ENCODE measurements around the gene FMO1. TPM values are rescaled to one million over a fixed set of nuclear protein-coding genes. Genes with fewer than 3 reads are reported as not detected.

FMO1 gene
- total RNA-seq, 4 donors from 2014 or later = 0.36 TPM; not detected in 3

DNA sequence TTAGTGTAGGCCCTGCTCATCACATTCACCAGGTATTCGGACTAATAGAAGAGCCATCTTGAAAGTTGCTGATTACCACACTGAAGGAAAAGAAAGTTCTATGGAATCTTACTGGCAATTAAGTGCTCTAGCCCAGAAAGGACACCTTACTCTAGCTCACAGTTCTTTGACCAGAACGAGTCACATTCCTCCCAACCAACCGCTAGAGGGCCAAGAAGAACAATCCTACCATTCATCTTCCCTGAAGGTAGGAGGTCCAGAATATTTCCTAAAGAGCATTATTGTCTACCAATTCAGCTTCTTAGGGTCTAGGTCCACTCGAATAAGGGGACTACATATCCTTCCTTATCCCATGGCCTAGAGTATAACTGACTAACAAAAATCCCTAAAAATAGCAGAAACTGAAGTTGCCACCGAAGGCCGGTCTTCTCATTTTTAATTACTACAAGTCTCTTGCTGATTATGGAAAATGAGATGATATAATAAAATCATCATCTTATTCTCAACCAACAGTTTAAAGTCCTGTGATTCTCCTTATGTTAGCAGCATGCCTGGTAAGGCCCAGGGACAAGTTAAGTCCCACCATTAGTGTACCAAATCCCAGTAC is 2.7 kb upstream of the FMO1 start:
- in situ Hi-C loops (cut with MboI; ENCODE audit: low sequenced_read_pairs in 4 of 4) (loop anchor here in 2 of 4 donors (10.0 to 25.0 kb wide), 3 partner anchors 69 to 283 kb away; partner anchors contain the start of genes FMO3 (in 1 of the 2) and FMO4 (in 1 of the 2)), intact Hi-C loops (cut with DNase I; ENCODE audit: low total_unique reads) (loop anchor here (2.0 kb wide), 1 partner anchor 69 kb away; the partner anchor contains the start of gene FMO4)
- DNase-seq = no peak
- no peaks in the 10 kb centered on the region for H3K9me3 ChIP-seq
- no peaks in the 10 kb centered on the region for H3K36me3 ChIP-seq
- ATAC-seq = peak in 1 of 2 donors; percentile 42
- no peak overlapping the region for H3K4me3 ChIP-seq
- H3K27me3 ChIP-seq = no peaks in the 10 kb centered on the region
- H3K4me1 ChIP-seq = no peaks in the 10 kb centered on the region
- H3K27ac ChIP-seq = no peak overlapping the region
- TF ChIP-seq, protein P1, sequence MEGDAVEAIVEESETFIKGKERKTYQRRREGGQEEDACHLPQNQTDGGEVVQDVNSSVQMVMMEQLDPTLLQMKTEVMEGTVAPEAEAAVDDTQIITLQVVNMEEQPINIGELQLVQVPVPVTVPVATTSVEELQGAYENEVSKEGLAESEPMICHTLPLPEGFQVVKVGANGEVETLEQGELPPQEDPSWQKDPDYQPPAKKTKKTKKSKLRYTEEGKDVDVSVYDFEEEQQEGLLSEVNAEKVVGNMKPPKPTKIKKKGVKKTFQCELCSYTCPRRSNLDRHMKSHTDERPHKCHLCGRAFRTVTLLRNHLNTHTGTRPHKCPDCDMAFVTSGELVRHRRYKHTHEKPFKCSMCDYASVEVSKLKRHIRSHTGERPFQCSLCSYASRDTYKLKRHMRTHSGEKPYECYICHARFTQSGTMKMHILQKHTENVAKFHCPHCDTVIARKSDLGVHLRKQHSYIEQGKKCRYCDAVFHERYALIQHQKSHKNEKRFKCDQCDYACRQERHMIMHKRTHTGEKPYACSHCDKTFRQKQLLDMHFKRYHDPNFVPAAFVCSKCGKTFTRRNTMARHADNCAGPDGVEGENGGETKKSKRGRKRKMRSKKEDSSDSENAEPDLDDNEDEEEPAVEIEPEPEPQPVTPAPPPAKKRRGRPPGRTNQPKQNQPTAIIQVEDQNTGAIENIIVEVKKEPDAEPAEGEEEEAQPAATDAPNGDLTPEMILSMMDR (IDR thresholded peaks at IDR 0.05 in 4 of 5, conservative IDR thresholded peaks at IDR 0.05 in 1 of 5) = peak in 4 of 5 experiments; percentile 14 to 49 (median 39)
- no peak for TF ChIP-seq POLR2A (IDR thresholded peaks at IDR 0.05)

DNA sequence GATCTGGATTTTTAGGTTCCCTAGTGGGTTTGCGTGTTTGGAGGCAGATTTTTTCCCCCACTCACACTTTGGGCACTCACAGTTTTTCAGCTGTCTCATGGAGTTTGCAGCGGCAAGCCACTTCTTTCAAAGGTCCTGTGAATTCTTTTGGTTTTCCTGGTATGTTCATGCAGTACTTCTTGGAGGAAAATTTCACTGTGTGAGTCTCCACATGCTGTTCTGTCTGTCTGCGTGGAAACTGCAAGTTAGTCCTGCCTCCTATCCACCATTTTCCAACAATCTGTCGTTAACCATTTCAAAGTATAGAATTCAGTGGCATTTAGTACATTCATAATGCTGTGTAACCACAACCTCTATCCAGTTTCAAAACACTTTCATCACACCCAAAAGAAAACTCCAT is 793 bp upstream of the FMO1 start:
- no peaks in the 10 kb centered on the region for H3K27me3 ChIP-seq
- no peak overlapping the region for H3K4me3 ChIP-seq
- intact Hi-C loops (cut with DNase I; ENCODE audit: low total_unique reads) = no loop called here
- no peak overlapping the region for H3K27ac ChIP-seq
- ATAC-seq (no peak), DNase-seq (no peak)
- H3K9me3 ChIP-seq = no peaks in the 10 kb centered on the region
- no peaks in the 10 kb centered on the region for H3K36me3 ChIP-seq
- TF ChIP-seq POLR2A (IDR thresholded peaks at IDR 0.05) = no peak
- TF ChIP-seq, protein P1 (IDR thresholded peaks at IDR 0.05 in 4 of 5, conservative IDR thresholded peaks at IDR 0.05 in 1 of 5) = no peak
- no peaks in the 10 kb centered on the region for H3K4me1 ChIP-seq
- in situ Hi-C loops (cut with MboI; ENCODE audit: low sequenced_read_pairs in 4 of 4) = loop anchor here in 2 of 4 donors (10.0 to 25.0 kb wide), 3 partner anchors 67 to 285 kb away; partner anchors contain the start of genes FMO3 (in 1 of the 2) and FMO4 (in 1 of the 2)

DNA sequence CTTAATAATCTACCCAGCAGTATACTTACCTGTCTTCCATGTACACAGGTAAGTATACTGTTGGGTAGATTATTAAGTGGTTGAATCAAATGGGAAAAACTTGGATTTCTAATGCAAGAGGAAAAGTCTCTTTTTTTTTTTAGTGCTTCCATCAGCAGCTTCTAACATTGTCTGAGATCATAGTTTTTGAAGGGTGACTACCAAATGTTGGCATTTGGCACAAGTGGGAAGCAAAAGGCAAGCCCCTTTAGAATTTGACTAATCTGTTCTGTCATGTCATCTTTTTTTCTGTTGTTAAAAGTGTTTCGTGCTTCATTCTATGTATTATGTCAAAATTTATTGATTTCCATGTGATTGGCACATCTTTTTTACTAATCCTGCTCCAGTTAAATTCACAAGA is 547 bp downstream of the FMO1 start:
- ATAC-seq = no peak
- Histone ChIP-seq H3K27ac (no peak overlapping the region), H3K27me3 (no peaks in the 10 kb centered on the region), H3K9me3 (no peaks in the 10 kb centered on the region), H3K36me3 (no peaks in the 10 kb centered on the region), H3K4me1 (no peaks in the 10 kb centered on the region), H3K4me3 (no peak overlapping the region)
- in situ Hi-C loops (cut with MboI; ENCODE audit: low sequenced_read_pairs in 4 of 4) (loop anchor here in 2 of 4 donors (10.0 to 25.0 kb wide), 3 partner anchors 66 to 287 kb away; partner anchors contain the start of genes FMO3 (in 1 of the 2) and FMO4 (in 1 of the 2)), intact Hi-C loops (cut with DNase I; ENCODE audit: low total_unique reads) (no loop called here)
- no peak for TF ChIP-seq POLR2A (IDR thresholded peaks at IDR 0.05)
- TF ChIP-seq, protein P1 (IDR thresholded peaks at IDR 0.05 in 4 of 5, conservative IDR thresholded peaks at IDR 0.05 in 1 of 5) = no peak
- DNase-seq = no peak

DNA sequence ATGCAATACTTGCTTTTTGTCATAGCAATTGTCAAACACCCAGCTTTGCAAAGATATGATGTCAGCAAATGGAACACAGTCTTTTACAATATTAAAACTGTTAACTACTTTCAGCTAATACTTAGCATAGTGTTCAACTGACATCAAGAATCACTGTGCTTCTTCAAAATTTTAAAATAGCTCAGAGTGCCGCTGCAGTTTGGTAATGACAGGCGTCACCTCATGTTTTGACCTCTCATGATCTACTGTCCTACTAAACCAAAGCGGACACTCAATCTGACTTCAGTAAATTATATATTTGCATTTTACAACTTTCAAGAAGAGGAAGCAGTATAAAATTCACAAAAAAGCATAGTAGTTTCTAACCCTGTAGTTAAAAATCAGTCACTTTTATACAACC is 2.0 kb downstream of the FMO1 start:
- Histone ChIP-seq H3K36me3 (no peaks in the 10 kb centered on the region), H3K4me3 (no peak overlapping the region), H3K27ac (no peak overlapping the region), H3K4me1 (no peaks in the 10 kb centered on the region), H3K27me3 (no peaks in the 10 kb centered on the region), H3K9me3 (no peaks in the 10 kb centered on the region)
- in situ Hi-C loops (cut with MboI; ENCODE audit: low sequenced_read_pairs in 4 of 4) (no loop called here), intact Hi-C loops (cut with DNase I; ENCODE audit: low total_unique reads) (no loop called here)
- DNase-seq = no peak
- no peak for ATAC-seq
- TF ChIP-seq POLR2A (IDR thresholded peaks at IDR 0.05) = no peak
- TF ChIP-seq, protein P1 (IDR thresholded peaks at IDR 0.05 in 4 of 5, conservative IDR thresholded peaks at IDR 0.05 in 1 of 5) = no peak
